HuH-7 (cell line): Measurements from ENCODE around the gene KBTBD12.
"Not testable (repeated sequence)": the region's sequence is repeated elsewhere in the genome, so short reads cannot be mapped to it uniquely, and the experiment has no call there.

Experiments used
- DNase-seq: peaks from one replicate; pipeline ENCODE4 v3.0.0; 2011; ENCODE audit warnings: low spot score

Gene KBTBD12

GRCh38 chr3:127903611-127904375 is 11.2 kb upstream of the KBTBD12 start:
- DNase-seq, result no peak

- DNase-seq, result no peak
Measured at GRCh38 chr3:127905556-127905955, 9.5 kb upstream of the KBTBD12 start.

- DNase-seq, result not testable (repeated sequence)
Measured at GRCh38 chr3:127906653-127907052, 8.4 kb upstream of the KBTBD12 start.

- no peak for DNase-seq
Measured at GRCh38 chr3:127908202-127908601, 6.8 kb upstream of the KBTBD12 start.

- DNase-seq, result no peak
Measured at GRCh38 chr3:127908951-127909350, 6.1 kb upstream of the KBTBD12 start.

- DNase-seq, result no peak
Measured at GRCh38 chr3:127909646-127910045, 5.4 kb upstream of the KBTBD12 start.

GRCh38 chr3:127911421-127911931 is 3.6 kb upstream of the KBTBD12 start:
- DNase-seq, result no peak

GRCh38 chr3:127913841-127914240 is 1.2 kb upstream of the KBTBD12 start:
- not testable (repeated sequence) for DNase-seq

GRCh38 chr3:127914584-127914983 is 448 bp upstream of the KBTBD12 start:
- DNase-seq, result no peak

GRCh38 chr3:127915937-127916493 is 983 bp downstream of the KBTBD12 start:
- no peak for DNase-seq

- no peak for DNase-seq
Measured at GRCh38 chr3:127920738-127921137, 5.7 kb downstream of the KBTBD12 start.

- no peak for DNase-seq
Measured at GRCh38 chr3:127923611-127924010, 8.6 kb downstream of the KBTBD12 start.

GRCh38 chr3:127925384-127925783 is 10.4 kb downstream of the KBTBD12 start:
- no peak for DNase-seq

- DNase-seq, result no peak
Measured at GRCh38 chr3:127927829-127928604, 13.0 kb downstream of the KBTBD12 start.

- DNase-seq, result no peak
Measured at GRCh38 chr3:127929818-127930413, 14.9 kb downstream of the KBTBD12 start.

GRCh38 chr3:127933396-127933795 is 18.4 kb downstream of the KBTBD12 start:
- DNase-seq, result no peak

- DNase-seq, result no peak
Measured at GRCh38 chr3:127938800-127939199, 23.8 kb downstream of the KBTBD12 start.

GRCh38 chr3:127940116-127940515 is 25.1 kb downstream of the KBTBD12 start:
- DNase-seq, result no peak

- DNase-seq, result no peak
Measured at GRCh38 chr3:127942613-127943012, 27.6 kb downstream of the KBTBD12 start.

GRCh38 chr3:127948211-127948610 is 33.2 kb downstream of the KBTBD12 start:
- no peak for DNase-seq

- DNase-seq, result no peak
Measured at GRCh38 chr3:127949446-127950055, 34.5 kb downstream of the KBTBD12 start.

- DNase-seq, result no peak
Measured at GRCh38 chr3:127951276-127951675, 36.2 kb downstream of the KBTBD12 start.
